Measurements from ENCODE around the gene COL6A3. TPM values are rescaled to one million over a fixed set of nuclear protein-coding genes. Genes with fewer than 3 reads are reported as not detected.

The COL6A3 gene
- total RNA-seq, 1 donor from 2014 or later, result 0.02 TPM

DNA sequence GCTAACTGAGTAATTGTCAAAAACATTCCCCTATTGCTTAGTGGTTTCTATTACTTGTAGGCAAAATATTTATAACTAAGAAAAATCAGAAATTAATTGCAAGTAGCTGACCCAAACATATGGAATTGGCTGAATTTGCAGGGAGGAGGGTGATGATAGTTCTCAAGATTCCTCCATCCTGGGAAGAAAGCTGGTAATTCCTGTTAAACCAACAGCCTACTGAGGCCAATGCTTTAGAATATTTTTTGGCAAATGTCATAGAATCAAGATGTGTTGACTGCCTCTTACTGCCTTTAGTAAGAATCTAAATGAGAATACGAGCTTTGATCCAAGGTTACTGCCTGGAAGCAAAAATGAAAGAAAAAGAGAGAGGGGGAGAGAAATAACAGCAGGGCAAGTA, 120.0 kb downstream of the COL6A3 start:
- H3K36me3 Mint-ChIP-seq (ENCODE audit: low read depth), result no peaks in the 10 kb centered on the region
- H3K4me3 Mint-ChIP-seq, result no peak overlapping the region
- no peaks in the 10 kb centered on the region for H3K4me1 Mint-ChIP-seq
- peaks cover 4% of the 10 kb centered on the region for H3K9me3 Mint-ChIP-seq
- ATAC-seq (ENCODE audit: low read depth) (no peak), DNase-seq (no peak)
- H3K27ac Mint-ChIP-seq, result no peak overlapping the region
- TF ChIP-seq, protein P1, sequence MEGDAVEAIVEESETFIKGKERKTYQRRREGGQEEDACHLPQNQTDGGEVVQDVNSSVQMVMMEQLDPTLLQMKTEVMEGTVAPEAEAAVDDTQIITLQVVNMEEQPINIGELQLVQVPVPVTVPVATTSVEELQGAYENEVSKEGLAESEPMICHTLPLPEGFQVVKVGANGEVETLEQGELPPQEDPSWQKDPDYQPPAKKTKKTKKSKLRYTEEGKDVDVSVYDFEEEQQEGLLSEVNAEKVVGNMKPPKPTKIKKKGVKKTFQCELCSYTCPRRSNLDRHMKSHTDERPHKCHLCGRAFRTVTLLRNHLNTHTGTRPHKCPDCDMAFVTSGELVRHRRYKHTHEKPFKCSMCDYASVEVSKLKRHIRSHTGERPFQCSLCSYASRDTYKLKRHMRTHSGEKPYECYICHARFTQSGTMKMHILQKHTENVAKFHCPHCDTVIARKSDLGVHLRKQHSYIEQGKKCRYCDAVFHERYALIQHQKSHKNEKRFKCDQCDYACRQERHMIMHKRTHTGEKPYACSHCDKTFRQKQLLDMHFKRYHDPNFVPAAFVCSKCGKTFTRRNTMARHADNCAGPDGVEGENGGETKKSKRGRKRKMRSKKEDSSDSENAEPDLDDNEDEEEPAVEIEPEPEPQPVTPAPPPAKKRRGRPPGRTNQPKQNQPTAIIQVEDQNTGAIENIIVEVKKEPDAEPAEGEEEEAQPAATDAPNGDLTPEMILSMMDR (IDR thresholded peaks at IDR 0.05), result no peak
- peaks cover 14% of the 10 kb centered on the region for H3K27me3 Mint-ChIP-seq
- CTCF ChIA-PET, result no interaction called here
- POLR2A ChIA-PET, result no interaction called here
- intact Hi-C loops (cut with micrococcal nuclease), result no loop called here

DNA sequence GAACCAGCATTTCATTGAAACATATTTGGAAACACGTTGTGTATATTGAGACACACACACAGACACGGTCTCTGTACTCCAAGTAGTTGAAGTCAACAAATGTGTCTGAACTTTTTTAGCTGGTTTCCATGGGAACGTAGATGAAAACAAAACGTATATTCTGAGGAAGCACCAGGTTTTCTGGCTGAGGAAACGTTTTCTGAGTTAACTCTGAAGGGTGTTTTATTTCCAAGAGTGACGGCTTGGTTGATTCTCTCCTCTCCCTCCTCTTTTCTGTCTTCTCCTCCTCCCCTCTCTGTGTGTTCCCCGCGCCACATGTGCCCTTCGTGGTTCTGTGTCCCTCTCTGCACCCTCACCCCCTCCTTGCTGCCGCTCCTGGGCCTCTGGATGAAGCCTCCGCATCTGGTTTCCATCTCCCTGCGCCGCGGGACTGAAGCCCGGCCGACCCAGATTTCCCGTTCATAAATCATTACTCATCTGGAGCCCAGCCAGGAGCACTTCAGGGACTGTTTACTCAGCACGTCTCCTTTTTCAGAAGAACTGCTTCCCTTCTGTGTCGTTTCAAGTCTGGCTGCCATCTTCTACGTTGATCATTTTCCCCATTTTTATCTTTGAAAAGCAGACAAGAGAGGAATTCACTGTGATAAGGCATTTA, 122.7 kb downstream of the COL6A3 start:
- intact Hi-C loops (cut with micrococcal nuclease), result no loop called here
- peaks cover 4% of the 10 kb centered on the region for H3K9me3 Mint-ChIP-seq
- peaks cover 28% of the 10 kb centered on the region for H3K27me3 Mint-ChIP-seq
- no peaks in the 10 kb centered on the region for H3K36me3 Mint-ChIP-seq (ENCODE audit: low read depth)
- no peak overlapping the region for H3K4me3 Mint-ChIP-seq
- DNase-seq (no peak), ATAC-seq (ENCODE audit: low read depth) (no peak)
- H3K4me1 Mint-ChIP-seq, result no peaks in the 10 kb centered on the region
- ChIA-PET POLR2A (no interaction called here), CTCF (no interaction called here)
- TF ChIP-seq, protein P1 (IDR thresholded peaks at IDR 0.05), result no peak
- no peak overlapping the region for H3K27ac Mint-ChIP-seq

DNA sequence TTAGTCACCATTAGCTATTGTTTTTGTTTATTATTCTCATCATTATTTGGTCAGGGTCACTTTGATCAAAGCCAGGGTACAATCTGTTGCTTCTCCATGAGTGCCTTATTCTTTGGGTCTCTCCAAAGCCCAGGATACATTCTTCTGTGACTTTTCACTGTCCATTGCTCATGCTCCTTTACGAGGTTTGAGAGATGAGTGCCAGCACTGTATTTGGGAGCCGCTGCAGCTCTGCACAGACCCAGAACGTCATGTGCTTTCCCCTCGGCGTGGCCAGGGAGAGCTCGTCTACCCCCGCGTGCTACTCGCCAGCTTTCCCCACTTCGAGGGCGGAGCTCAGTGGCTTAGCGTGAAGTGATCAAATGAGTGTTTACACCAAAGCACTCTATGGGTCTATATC, 123.7 kb downstream of the COL6A3 start:
- POLR2A ChIA-PET, result no interaction called here
- intact Hi-C loops (cut with micrococcal nuclease), result no loop called here

DNA sequence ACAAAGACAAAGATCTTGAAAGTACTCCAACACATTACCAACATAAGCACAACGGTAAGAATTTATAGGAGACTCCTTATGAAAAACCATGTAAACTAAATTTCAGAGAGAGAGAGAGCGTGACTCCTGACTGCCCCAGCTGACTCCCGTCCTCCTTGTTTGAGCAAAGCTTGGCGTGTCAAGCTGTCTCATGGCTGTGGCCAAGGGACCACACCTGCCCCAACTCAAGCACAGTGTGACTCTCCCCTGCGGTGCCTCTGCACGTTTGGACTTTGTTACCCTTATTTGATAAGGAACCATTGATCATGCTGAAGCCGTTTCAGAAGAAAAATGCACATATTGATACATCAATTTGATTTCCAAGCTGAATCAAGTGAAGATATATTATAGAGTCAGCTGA, 124.8 kb downstream of the COL6A3 start:
- Mint-ChIP-seq H3K27ac (no peak overlapping the region), H3K4me1 (no peaks in the 10 kb centered on the region), H3K4me3 (no peak overlapping the region), H3K27me3 (peaks cover 31% of the 10 kb centered on the region), H3K9me3 (peaks cover 4% of the 10 kb centered on the region), H3K36me3 (ENCODE audit: low read depth) (no peaks in the 10 kb centered on the region)
- POLR2A ChIA-PET, result no interaction called here
- CTCF ChIA-PET, result no interaction called here
- intact Hi-C loops (cut with micrococcal nuclease), result no loop called here
- ATAC-seq (ENCODE audit: low read depth) (no peak), DNase-seq (no peak)
- TF ChIP-seq, protein P1 (IDR thresholded peaks at IDR 0.05), result no peak

More for the DNA sequence above, 123.7 kb downstream of the COL6A3 start:
- CTCF ChIA-PET, result no interaction called here
- peaks cover 31% of the 10 kb centered on the region for H3K27me3 Mint-ChIP-seq
- H3K27ac Mint-ChIP-seq, result no peak overlapping the region
- H3K4me3 Mint-ChIP-seq, result no peak overlapping the region
- H3K4me1 Mint-ChIP-seq, result no peaks in the 10 kb centered on the region
- ATAC-seq (ENCODE audit: low read depth), result no peak
- peaks cover 4% of the 10 kb centered on the region for H3K9me3 Mint-ChIP-seq
- no peak for DNase-seq
- H3K36me3 Mint-ChIP-seq (ENCODE audit: low read depth), result no peaks in the 10 kb centered on the region
- TF ChIP-seq, protein P1 (IDR thresholded peaks at IDR 0.05), result no peak

DNA sequence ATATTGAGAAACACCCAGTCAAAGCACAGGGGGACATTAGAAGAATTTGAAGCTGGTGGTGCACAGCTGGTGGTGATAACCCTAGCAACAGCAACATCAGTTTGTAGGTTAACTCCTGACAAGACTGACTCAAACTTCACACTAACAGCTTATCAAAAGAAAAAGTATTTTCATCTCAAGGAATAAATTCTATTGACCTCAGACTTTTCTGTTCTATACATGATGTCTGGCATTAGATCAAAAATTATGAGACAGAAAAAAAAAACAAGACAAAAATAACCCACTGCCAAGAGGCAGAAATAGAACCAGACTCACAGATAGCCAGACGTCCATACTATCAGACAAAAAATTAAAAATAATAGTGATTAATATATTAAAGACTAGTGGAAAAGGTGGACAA, 126.1 kb downstream of the COL6A3 start:
- TF ChIP-seq, protein P1 (IDR thresholded peaks at IDR 0.05), result no peak
- ATAC-seq (ENCODE audit: low read depth), result no peak
- intact Hi-C loops (cut with micrococcal nuclease), result no loop called here
- Mint-ChIP-seq H3K4me1 (no peaks in the 10 kb centered on the region), H3K36me3 (ENCODE audit: low read depth) (no peaks in the 10 kb centered on the region), H3K27me3 (peaks cover 29% of the 10 kb centered on the region), H3K4me3 (no peak overlapping the region), H3K9me3 (peaks cover 4% of the 10 kb centered on the region), H3K27ac (no peak overlapping the region)
- POLR2A ChIA-PET, result no interaction called here
- DNase-seq, result no peak
- CTCF ChIA-PET, result no interaction called here
